ENCODE measurements around the gene ADCY1.

GRCh38 chr7:45712872-45713668, 138.9 kb downstream of the ADCY1 start:
- TF ChIP-seq, protein P1, sequence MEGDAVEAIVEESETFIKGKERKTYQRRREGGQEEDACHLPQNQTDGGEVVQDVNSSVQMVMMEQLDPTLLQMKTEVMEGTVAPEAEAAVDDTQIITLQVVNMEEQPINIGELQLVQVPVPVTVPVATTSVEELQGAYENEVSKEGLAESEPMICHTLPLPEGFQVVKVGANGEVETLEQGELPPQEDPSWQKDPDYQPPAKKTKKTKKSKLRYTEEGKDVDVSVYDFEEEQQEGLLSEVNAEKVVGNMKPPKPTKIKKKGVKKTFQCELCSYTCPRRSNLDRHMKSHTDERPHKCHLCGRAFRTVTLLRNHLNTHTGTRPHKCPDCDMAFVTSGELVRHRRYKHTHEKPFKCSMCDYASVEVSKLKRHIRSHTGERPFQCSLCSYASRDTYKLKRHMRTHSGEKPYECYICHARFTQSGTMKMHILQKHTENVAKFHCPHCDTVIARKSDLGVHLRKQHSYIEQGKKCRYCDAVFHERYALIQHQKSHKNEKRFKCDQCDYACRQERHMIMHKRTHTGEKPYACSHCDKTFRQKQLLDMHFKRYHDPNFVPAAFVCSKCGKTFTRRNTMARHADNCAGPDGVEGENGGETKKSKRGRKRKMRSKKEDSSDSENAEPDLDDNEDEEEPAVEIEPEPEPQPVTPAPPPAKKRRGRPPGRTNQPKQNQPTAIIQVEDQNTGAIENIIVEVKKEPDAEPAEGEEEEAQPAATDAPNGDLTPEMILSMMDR (IDR thresholded peaks at IDR 0.05; ENCODE audit: insufficient read depth, low read length, poor library complexity, severe bottlenecking) = no peak
- no peak for TF ChIP-seq EZH2phosphoT487 (conservative IDR thresholded peaks at IDR 0.05; ENCODE audit: low read length)

Measured in SU-DHL-6 (cell line).